ENCODE measurements around the gene USPL1.

USPL1 gene

GRCh38 chr13:30696278-30697176 is 78.8 kb downstream of the USPL1 start:
- DNase-seq (ENCODE audit: low read depth in 2 of 2), result no peak

DNA sequence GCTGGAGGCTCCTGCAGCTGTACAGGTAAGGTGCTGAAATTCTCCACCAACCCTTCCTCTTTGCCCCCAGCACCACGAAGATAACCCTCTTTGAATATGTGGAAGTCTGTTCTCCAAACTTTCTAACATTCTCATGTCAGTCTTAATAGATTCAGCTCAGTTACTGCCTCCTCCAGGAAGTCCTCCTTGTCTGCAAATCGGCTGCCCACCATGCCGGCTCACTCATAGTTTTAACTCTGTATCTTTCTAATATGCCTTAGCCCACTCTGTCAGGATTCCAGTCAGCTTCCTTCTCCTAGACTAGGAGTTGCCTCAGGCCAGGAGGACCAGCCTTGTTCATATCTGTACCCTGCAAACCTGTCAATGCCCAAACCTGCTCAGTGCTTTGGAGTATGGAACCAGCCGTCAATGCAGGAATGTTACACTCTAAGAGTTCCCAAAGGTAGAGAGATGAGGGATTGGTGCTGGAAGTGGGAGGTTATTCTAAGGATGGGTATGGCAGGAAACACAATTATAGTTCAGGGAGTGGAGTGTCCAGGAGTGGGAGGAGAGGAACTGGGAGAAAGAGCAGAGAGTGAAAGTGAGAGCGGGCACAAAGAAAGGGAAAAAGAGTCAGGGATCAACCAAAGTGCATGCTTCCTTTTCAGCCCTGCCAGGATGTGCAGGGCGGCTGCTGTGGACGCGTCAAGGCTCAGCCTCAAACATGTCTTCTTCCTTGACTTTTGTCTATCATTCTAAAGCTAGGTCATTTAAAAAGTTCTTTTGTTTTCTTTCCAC is 79.6 kb downstream of the USPL1 start:
- DNase-seq (ENCODE audit: low read depth in 2 of 2), result no peak

GRCh38 chr13:30697996-30698401 is 80.3 kb downstream of the USPL1 start:
- no peak for DNase-seq (ENCODE audit: low read depth in 2 of 2)

DNA sequence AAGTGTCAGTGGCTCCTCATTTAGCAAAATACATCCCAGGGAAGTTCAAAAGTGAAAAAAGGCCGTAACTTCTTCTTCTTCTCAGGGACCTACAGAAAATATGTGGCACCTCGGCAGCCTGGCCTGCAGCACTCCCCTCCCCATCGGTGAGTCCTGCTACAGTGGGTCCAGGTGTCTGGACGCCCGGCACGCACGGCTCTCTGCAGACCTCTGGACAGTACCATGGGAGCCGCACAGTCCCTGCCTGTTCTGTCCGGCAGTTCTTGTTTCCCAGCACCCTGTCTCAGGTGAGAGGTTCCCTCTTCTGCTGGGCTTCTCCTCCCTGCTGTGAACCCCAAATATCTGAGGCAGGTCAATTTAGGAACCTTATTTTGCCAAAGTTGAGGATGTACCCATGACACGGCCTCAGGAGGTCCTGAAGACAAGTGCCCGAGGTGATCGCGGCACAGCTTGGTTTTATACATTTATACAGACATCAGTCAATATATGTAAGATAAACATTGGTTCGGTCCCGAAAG is 80.8 kb downstream of the USPL1 start:
- DNase-seq (ENCODE audit: low read depth in 2 of 2), result no peak

DNA sequence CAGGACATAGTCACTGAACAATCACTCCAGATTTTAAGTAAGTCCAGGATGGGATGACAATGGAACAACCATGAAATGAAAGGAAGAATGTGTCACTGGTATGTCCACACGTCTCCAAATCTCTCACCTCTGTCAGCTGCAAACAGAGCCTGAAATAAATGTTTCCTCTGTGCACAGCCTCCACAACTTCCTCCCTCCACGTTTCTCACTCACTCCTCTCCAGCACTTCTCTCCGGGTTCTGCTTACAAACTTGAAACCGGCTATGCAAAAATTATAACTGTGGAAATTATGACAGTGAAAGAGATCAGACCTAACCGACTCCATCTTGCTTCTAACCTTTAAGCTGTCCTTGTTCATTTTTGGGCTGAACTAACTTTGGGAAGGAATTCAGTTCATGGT is 82.6 kb downstream of the USPL1 start:
- no peak for DNase-seq (ENCODE audit: low read depth in 2 of 2)

GRCh38 chr13:30702006-30702405 is 84.3 kb downstream of the USPL1 start:
- DNase-seq (ENCODE audit: low read depth in 2 of 2), result no peak

- DNase-seq (ENCODE audit: low read depth in 2 of 2), result no peak
Observed at GRCh38 chr13:30704596-30704995, 86.9 kb downstream of the USPL1 start.

DNA sequence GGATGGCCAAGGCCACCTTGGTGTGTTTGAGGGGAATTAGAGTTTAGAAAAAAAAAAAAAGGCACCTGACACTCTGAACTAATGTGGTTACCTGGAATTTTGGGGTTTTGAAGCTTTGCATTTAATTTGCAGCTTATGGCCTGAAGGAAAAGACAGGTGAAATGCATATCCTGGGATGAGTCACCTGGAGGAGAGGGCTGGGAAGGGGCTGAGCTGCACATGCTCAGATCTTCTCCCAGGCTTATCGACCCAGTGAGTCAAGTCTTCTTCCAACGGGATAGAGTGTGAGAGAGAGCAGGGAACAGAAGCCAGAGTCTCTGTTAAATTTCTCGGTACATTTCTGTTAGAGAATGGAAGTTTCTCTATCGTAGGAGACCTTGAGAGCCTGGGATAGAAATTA is 88.0 kb downstream of the USPL1 start:
- DNase-seq (ENCODE audit: low read depth in 2 of 2), result no peak

GRCh38 chr13:30708541-30708940 is 90.8 kb downstream of the USPL1 start:
- DNase-seq (ENCODE audit: low read depth in 2 of 2), result no peak

Data from activated CD4-positive, alpha-beta T cell treated with anti-CD3 and anti-CD28 coated beads for 24 hours (primary cell).